Ascending aorta (tissue), 2 donors: ENCODE data around the gene BACE1-AS. TPM values are rescaled to one million over a fixed set of nuclear protein-coding genes. Genes with fewer than 3 reads are reported as not detected.

Source experiments
- DNase-seq, 2 donors: peaks; one replicate each; pipeline ENCODE4 v3.0.0-alpha.2; 2019; ENCODE audit warnings: low spot score in 2 of 2
- H3K27ac ChIP-seq, 2 donors: fragments of 200-600 bp; sonication (generic); one replicate each; pipeline ENCODE4 v1.5.1; 2016 to 2017; ENCODE audit warnings: mild to moderate bottlenecking in 1 of 2
- H3K27me3 ChIP-seq: fragments of 200-600 bp; sonication (generic); one replicate; pipeline ENCODE4 v1.5.1; 2017
- H3K36me3 ChIP-seq, 2 donors: fragments of 200-600 bp; sonication (generic); one replicate each; pipeline ENCODE4 v1.5.1; 2016
- H3K4me1 ChIP-seq, 2 donors: fragments of 200-600 bp; sonication (generic); one replicate each; pipeline ENCODE4 v1.5.1; 2016 to 2017; ENCODE audit warnings: mild to moderate bottlenecking in 1 of 2
- H3K4me3 ChIP-seq, 2 donors: fragments of 200-600 bp; sonication (generic); one replicate each; pipeline ENCODE4 v1.5.1; 2016 to 2017; ENCODE audit warnings: mild to moderate bottlenecking in 1 of 2
- H3K9me3 ChIP-seq, 2 donors: fragments of 200-600 bp; sonication (generic); one replicate each; pipeline ENCODE4 v1.5.1; 2016
- intact Hi-C: fragments of 100-400 bp; cut with DNase I; formaldehyde crosslinking; loops from one replicate; pipeline ENCODE4 v1.15.1; 2023
- total RNA-seq: library from RNA; depleted of rRNA; stranded (reverse); fragments of >200 nt; gene quantifications from one replicate; pipeline ENCODE4 v1.1.0, GENCODE V29; 2016
- TF ChIP-seq, protein P1 (sequence below), 3 experiments: fragments of 200-600 bp in 2 of 3; fragments of 450-650 bp in 1 of 3; sonication (generic) in 2 of 3; IDR thresholded peaks; one replicate each; pipeline ENCODE4 v1.5.1; 2016 to 2019; ENCODE audit warnings: antibody characterized with exemption in 3 of 3, mild to moderate bottlenecking in 1 of 3, moderate library complexity in 1 of 3

Gene BACE1-AS
- total RNA-seq, 1 donor from 2014 or later: 6.8 TPM

DNA sequence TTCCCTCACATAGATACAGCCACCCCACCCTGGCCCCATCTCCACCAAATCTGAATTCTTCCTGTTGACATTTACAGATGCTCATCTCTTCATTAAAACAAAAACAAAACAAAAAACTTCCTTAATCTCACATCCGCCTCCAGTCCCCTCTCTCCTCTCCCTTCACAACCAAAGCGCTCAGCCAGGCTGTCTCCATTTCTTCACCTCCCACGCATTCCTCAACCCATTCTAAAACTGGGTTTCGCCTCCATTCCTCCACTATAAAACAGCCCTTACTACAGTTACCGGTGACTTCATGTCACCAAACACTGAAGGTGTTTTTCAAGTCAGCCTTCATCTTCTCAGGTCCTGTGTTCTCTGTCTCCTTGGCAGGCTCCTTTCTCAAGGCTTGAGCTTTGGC, 9.6 kb downstream of the BACE1-AS start:
- Histone ChIP-seq H3K4me1 (peaks cover 2 to 3% of the 10 kb centered on the region in 2 donors), H3K4me3 (peak overlapping the region in 1 of 2 donors; percentile 41), H3K27me3 (no peaks in the 10 kb centered on the region), H3K36me3 (no peaks in the 10 kb centered on the region), H3K9me3 (no peaks in the 10 kb centered on the region), H3K27ac (no peak overlapping the region)
- no peak for DNase-seq
- TF ChIP-seq, protein P1, sequence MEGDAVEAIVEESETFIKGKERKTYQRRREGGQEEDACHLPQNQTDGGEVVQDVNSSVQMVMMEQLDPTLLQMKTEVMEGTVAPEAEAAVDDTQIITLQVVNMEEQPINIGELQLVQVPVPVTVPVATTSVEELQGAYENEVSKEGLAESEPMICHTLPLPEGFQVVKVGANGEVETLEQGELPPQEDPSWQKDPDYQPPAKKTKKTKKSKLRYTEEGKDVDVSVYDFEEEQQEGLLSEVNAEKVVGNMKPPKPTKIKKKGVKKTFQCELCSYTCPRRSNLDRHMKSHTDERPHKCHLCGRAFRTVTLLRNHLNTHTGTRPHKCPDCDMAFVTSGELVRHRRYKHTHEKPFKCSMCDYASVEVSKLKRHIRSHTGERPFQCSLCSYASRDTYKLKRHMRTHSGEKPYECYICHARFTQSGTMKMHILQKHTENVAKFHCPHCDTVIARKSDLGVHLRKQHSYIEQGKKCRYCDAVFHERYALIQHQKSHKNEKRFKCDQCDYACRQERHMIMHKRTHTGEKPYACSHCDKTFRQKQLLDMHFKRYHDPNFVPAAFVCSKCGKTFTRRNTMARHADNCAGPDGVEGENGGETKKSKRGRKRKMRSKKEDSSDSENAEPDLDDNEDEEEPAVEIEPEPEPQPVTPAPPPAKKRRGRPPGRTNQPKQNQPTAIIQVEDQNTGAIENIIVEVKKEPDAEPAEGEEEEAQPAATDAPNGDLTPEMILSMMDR (IDR thresholded peaks at IDR 0.05): no peak
- intact Hi-C loops: no loop called here

DNA sequence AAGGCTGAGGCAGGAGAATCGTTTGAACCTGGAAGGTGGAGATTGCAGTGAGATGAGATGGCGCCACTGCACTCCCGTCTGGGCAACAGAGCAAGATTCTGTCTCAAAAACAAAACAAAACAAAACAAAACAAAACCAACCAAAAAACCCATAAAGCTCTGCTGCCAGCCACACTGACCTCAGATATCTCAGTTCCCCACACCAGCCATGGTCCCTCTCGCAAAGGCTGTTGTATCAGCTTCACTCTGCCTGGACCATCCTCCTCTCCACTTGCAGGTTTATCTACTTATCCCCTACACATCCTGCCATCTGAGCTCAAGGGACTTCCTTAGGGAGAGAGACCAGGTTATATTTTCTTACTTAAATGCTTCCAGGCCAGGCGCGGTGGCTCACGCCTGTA, 11.1 kb downstream of the BACE1-AS start:
- Histone ChIP-seq H3K27ac (no peak overlapping the region), H3K9me3 (no peaks in the 10 kb centered on the region), H3K27me3 (no peaks in the 10 kb centered on the region), H3K36me3 (no peaks in the 10 kb centered on the region), H3K4me3 (no peak overlapping the region), H3K4me1 (peaks cover 2 to 3% of the 10 kb centered on the region in 2 donors)
- TF ChIP-seq, protein P1 (IDR thresholded peaks at IDR 0.05): no peak
- no peak for DNase-seq
- intact Hi-C loops: no loop called here

DNA sequence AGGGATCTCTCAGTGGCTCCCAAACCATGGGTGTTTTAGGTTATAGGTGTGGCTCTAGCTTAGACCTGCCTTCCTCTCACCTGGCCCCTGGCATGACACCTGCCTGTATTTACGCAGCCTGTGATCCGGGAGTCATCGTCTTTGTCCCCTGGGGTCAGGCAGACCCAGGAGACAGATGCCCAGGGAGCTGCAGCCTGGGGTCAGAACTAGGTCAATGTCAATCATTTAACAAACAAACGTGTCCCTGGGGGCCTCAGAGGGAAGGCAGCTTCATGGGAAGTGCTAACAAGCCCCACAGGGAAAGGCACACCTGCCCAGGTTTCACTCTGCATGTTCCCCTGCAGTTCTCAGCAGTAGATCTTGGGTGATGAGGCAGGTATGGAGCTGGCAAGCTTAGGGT, 12.0 kb downstream of the BACE1-AS start:
- DNase-seq: no peak
- H3K9me3 ChIP-seq: no peaks in the 10 kb centered on the region
- H3K36me3 ChIP-seq: no peaks in the 10 kb centered on the region
- intact Hi-C loops: no loop called here
- H3K27me3 ChIP-seq: no peaks in the 10 kb centered on the region
- TF ChIP-seq, protein P1 (IDR thresholded peaks at IDR 0.05): no peak
- H3K4me1 ChIP-seq: peaks cover 2 to 3% of the 10 kb centered on the region in 2 donors
- no peak overlapping the region for H3K27ac ChIP-seq
- H3K4me3 ChIP-seq: no peak overlapping the region

DNA sequence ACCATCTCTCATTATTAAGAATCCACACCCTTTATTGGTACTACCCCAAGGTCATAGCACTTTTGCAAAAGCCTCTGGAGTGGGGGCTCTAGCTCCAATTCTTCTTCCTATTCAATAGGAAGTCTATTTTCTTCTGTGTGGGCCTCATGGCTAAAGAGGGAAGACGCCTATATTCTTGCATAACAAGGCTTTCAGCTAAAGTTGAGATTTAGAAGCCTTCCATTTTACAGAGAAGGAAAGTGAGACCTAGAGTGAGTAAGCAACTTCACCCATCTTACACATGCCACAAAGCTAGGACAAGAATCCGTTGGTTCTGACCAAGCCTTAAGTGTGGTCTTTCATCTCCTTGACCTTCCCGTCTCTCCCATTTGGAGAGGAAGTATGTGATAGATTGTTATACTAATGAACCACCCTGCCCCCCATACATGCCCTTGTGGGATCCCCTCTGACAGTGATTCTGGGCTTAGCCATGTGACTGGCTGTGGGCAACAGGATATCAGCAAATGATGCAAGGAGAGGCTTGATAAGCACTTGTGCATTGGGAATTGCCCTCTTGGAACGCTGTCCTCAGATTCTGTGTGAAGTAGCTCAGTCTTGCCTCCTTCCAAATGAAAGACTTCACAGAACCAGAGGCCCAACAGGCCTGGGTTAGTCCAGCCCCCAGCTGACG, 12.6 kb downstream of the BACE1-AS start:
- Histone ChIP-seq H3K4me3 (no peak overlapping the region), H3K9me3 (no peaks in the 10 kb centered on the region), H3K36me3 (no peaks in the 10 kb centered on the region), H3K27ac (no peak overlapping the region), H3K27me3 (no peaks in the 10 kb centered on the region), H3K4me1 (peaks cover 2 to 3% of the 10 kb centered on the region in 2 donors)
- no peak for DNase-seq
- TF ChIP-seq, protein P1 (IDR thresholded peaks at IDR 0.05): no peak
- intact Hi-C loops: no loop called here

DNA sequence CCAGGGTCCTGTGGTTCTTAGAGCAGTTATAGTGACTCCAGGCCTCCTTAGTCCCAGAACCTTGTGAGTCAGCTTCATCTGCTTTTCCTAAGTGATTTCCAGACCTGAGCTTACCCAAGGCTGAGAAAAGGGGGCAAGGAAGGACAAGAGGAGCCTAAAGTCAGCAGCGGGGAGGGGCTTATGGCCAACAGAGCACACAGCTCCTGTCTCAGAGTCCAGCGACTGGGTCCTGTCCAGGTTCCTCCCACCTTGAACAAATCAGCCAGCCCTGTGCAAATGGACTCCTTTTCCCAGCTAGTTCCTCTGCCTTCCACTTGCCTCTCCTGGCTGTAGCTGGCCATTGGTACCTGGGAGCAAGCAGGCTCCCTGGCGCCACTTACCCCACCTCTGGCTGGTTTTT, 14.0 kb downstream of the BACE1-AS start:
- H3K4me1 ChIP-seq: peaks cover 0 to 2% of the 10 kb centered on the region in 2 donors
- no peak overlapping the region for H3K27ac ChIP-seq
- H3K4me3 ChIP-seq: no peak overlapping the region
- no peaks in the 10 kb centered on the region for H3K9me3 ChIP-seq
- no peak for DNase-seq
- H3K36me3 ChIP-seq: no peaks in the 10 kb centered on the region
- TF ChIP-seq, protein P1 (IDR thresholded peaks at IDR 0.05): no peak
- intact Hi-C loops: no loop called here
- H3K27me3 ChIP-seq: no peaks in the 10 kb centered on the region
